OCI-LY3 (cell line): ENCODE measurements around the gene BCAP29.

Source experiments
- EZH2phosphoT487 ChIP-seq: fragments of 200-600 bp; shearing (Covaris generic); IDR thresholded peaks from 2 replicates; pipeline ENCODE4 v1.6.1; 2018; ENCODE audit warnings: antibody characterized with exemption, mixed run types, low read depth
- TF ChIP-seq, protein P1 (sequence below): fragments of 200-600, 300-600 bp; sonication (generic); IDR thresholded peaks from 2 replicates; pipeline ENCODE4 v1.5.1; 2014; ENCODE audit warnings: antibody characterized with exemption, low read length, low read depth

DNA sequence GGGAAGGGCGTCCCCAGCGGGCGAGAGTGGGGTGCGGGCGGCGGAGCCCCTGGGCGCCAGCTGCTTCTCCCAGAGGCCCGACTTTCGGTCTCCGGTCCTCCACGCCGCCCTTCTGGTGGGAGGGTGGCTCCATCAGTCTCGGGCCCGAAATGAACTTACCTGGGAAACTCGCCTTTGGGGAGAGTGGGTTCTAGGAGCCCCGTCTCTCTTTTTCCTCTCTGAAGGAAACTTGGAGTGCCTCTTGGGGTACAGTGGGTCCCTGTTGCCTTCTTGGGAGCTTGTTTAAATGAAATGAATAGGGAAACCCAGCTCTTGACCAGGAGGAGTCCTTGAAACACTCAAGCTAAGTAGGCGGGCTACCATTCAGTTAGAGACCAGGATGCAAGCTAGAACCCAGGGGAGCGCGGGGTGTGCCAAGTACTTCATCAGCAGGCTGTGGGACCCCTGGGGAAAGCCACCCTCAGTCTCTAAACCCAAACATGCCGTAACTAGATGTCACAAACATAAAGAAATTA, 81.9 kb downstream of the BCAP29 start:
- TF ChIP-seq, protein P1, sequence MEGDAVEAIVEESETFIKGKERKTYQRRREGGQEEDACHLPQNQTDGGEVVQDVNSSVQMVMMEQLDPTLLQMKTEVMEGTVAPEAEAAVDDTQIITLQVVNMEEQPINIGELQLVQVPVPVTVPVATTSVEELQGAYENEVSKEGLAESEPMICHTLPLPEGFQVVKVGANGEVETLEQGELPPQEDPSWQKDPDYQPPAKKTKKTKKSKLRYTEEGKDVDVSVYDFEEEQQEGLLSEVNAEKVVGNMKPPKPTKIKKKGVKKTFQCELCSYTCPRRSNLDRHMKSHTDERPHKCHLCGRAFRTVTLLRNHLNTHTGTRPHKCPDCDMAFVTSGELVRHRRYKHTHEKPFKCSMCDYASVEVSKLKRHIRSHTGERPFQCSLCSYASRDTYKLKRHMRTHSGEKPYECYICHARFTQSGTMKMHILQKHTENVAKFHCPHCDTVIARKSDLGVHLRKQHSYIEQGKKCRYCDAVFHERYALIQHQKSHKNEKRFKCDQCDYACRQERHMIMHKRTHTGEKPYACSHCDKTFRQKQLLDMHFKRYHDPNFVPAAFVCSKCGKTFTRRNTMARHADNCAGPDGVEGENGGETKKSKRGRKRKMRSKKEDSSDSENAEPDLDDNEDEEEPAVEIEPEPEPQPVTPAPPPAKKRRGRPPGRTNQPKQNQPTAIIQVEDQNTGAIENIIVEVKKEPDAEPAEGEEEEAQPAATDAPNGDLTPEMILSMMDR, result no peak
- TF ChIP-seq EZH2phosphoT487, result no peak
